Measurements from ENCODE around the gene SGF29.

The SGF29 gene

DNA sequence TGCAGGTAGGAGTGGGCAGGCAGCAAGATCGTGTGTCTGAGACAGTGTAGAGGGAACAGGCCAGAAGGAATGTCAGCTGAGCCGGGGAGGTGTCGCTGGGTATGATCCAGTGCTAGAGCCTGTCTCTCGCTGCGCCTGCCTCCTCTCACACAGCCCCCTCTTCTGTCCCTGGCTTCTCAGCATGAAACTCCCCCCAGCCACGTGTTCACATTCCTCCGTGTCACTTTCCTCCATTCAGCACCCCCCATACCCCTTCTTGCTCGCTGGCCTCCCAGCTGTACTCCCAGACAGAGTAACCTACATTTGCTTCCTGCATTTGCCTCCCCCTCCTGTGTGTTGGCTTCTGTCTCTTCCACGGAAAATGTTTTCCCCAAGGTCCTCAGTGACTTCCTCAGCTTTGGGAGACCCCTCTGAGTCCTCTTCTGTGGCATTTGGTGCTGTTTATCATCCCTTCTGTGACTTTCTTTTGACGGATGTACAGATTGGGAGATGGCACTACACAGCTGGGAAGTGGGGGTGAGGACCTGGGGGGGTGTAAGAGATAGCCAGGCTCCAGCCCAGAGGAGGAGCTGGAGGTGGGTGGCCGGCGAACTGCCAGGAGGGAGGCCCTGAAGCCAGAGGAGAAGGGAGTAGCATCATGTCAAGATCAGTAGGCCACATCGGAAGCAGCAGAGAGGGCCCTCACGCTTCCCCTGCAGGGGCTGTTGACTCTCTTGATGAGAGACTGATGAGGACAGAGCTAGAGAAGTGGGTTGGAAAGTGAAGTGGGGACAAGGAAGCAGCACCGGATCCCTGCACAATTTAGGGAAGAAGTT, 19.2 kb downstream of the SGF29 start:
- in situ Hi-C loops (cut with HindIII; ENCODE audit: low sequenced_read_pairs): no loop called here
- no peak overlapping the region for H3K4me3 ChIP-seq (ENCODE audit: low read depth, low read length)
- DNase-seq (ENCODE audit: low read depth): no peak
- TF ChIP-seq, protein P1, sequence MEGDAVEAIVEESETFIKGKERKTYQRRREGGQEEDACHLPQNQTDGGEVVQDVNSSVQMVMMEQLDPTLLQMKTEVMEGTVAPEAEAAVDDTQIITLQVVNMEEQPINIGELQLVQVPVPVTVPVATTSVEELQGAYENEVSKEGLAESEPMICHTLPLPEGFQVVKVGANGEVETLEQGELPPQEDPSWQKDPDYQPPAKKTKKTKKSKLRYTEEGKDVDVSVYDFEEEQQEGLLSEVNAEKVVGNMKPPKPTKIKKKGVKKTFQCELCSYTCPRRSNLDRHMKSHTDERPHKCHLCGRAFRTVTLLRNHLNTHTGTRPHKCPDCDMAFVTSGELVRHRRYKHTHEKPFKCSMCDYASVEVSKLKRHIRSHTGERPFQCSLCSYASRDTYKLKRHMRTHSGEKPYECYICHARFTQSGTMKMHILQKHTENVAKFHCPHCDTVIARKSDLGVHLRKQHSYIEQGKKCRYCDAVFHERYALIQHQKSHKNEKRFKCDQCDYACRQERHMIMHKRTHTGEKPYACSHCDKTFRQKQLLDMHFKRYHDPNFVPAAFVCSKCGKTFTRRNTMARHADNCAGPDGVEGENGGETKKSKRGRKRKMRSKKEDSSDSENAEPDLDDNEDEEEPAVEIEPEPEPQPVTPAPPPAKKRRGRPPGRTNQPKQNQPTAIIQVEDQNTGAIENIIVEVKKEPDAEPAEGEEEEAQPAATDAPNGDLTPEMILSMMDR (IDR thresholded peaks at IDR 0.05; ENCODE audit: low read depth, low read length, missing control alignments): no peak

DNA sequence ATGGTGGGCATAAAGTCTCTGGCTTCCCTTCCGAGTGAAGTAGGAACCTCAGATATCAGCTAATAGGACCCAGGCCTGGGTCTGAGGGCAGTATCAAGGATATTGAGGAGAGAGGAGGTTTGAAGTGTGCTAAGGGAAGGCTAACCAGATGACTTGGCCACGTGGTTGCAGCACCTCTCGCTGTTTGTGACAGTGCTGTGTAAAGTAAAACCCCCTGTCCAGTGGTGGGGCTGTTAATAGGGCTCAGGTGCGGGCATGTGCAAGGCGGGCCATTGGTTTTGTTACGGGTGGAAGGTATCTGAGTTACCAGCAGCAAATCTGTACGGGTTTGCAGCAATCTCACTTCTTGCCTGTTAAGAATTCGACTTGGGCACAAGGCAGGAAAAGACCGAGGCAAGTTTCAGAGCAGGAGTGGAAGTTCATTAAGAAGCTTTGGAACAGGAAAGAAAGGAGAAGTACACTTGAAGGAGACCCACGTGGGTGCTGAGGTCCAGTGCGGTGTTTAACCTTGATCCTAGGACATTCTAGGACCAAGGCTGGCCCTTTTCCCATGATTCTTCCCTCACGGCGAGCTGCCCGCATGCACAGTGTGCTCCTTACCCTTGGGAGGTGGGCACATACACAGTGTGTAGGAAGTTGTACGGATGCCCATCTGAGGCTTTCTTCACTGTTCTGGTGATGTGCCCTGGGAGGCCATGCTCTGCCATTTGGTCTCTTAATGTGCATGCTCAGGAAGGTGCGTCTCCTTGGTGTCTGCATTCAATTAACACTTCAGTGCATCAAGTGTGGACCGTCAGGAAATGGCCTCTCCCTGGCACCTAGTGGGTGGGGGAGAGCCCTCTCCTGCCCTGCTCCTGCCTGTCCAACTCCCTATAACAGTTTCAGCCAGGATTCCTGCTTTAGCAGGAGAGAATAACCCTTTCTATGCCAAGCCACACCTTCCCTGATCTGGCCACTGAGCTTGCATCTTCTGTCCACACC, 20.3 kb downstream of the SGF29 start:
- in situ Hi-C loops (cut with HindIII; ENCODE audit: low sequenced_read_pairs): no loop called here
- TF ChIP-seq, protein P1 (IDR thresholded peaks at IDR 0.05; ENCODE audit: low read depth, low read length, missing control alignments): no peak
- no peak overlapping the region for H3K4me3 ChIP-seq (ENCODE audit: low read depth, low read length)
- DNase-seq (ENCODE audit: low read depth): no peak

DNA sequence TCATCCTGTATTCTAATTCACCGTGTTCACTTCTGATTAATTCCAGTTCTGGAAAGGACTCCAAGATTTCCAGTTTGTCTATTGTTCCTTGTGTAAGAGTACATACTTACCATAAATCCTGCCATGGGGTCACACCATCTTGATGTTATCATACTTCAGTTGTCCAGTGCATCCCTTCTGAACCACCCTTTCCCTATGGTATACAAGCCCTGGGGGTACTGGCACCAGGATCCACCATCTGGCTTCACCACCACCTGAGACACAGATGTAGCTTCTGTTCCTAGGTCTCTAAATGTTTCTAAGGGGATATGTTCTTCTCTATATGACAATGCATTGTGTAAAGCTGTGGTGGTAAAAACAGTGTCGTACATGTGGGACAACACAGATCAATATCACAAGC, 21.2 kb downstream of the SGF29 start:
- DNase-seq (ENCODE audit: low read depth): no peak
- H3K4me3 ChIP-seq (ENCODE audit: low read depth, low read length): no peak overlapping the region
- in situ Hi-C loops (cut with HindIII; ENCODE audit: low sequenced_read_pairs): no loop called here
- TF ChIP-seq, protein P1 (IDR thresholded peaks at IDR 0.05; ENCODE audit: low read depth, low read length, missing control alignments): no peak

DNA sequence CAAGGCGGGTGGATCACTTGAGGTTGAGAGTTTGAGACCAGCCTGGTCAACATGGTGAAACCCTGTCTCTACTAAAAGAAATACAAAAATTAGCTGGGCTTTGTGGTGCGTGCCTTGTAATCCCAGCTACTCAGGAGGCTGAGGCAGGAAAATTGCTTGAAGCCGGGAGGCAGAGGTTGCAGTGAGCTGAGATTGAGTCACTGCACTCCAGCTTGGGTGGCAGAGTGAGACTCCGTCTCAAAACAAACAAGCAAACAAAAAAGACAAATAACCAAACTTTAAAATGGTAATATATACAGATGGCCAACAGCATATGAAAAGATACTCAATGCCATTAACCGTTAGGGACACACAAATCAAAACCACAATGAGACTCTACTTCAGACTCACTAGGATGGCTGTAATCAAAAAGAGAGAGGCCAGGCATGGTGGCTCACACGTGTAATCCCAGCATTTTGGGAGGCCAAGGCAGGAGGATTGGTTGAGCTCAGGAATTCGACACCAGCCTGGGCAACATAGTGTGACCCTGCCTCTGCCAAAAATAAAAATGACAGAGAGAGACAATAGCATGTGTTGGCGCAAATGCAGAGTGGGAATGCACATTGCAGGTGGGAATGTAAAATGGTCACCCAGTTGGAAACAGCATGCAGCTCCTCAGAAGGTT, 21.9 kb downstream of the SGF29 start:
- no peak overlapping the region for H3K4me3 ChIP-seq (ENCODE audit: low read depth, low read length)
- in situ Hi-C loops (cut with HindIII; ENCODE audit: low sequenced_read_pairs): no loop called here
- TF ChIP-seq, protein P1 (IDR thresholded peaks at IDR 0.05; ENCODE audit: low read depth, low read length, missing control alignments): no peak
- no peak for DNase-seq (ENCODE audit: low read depth)

DNA sequence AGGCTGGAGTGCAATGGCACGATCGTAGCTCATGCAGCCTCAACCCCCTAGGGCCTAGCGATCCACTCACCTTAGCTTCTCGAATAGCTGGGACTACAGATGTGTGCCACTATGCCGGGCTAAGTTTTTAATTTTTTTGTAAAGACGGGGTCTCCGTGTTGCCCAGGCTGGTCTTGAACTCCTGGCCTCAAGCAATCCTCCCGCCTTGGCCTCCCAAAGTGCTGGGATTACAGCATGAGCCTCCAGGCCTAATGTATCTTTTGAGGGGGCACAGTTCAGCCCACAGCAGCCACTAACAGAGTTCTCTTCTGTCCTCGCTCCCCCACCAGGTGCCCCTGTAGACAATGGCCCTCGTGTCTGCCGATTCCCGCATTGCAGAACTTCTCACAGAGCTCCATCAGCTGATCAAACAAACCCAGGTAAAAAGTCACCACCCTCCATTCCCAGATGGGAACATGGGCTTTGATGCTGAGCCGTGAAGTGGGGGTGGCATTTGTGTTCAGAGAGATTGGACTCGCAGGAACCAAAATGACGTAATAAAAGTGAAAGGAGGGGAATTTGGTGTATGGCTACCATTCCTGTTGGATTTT, 27.1 kb downstream of the SGF29 start:
- TF ChIP-seq, protein P1 (IDR thresholded peaks at IDR 0.05; ENCODE audit: low read depth, low read length, missing control alignments): no peak
- in situ Hi-C loops (cut with HindIII; ENCODE audit: low sequenced_read_pairs): no loop called here

DNA sequence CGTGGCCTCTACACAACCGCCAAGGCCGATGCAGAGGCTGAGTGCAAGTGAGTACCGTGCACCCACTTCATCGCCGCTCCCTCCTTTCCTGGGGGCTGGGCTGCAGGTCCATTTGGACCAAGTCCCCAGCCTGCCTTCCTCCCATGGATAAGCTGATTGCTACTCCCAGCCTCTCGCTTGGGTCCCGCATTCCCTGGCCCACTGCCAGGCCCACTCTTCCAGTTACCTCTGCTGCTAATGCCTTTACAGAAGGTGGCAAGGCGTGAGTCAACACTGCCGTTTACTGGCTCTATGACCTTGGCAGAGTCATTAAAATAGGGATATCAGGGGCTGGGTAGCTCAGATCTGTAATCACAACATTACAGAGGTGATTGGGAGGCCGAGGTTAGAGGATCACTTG, 32.0 kb downstream of the SGF29 start:
- H3K4me3 ChIP-seq (ENCODE audit: low read depth, low read length): no peak overlapping the region
- in situ Hi-C loops (cut with HindIII; ENCODE audit: low sequenced_read_pairs): no loop called here
- DNase-seq (ENCODE audit: low read depth): no peak
- TF ChIP-seq, protein P1 (IDR thresholded peaks at IDR 0.05; ENCODE audit: low read depth, low read length, missing control alignments): no peak

More for the DNA sequence above, 27.1 kb downstream of the SGF29 start:
- H3K4me3 ChIP-seq (ENCODE audit: low read depth, low read length): no peak overlapping the region
- DNase-seq (ENCODE audit: low read depth): no peak
